T-helper 2 cell treated with Interferon-gamma antibody and Interleukin-4, amounts not matched to agents 5 μg/mL and 100 μg/mL, for 36 hours (primary cell): ENCODE results near the gene PTH2R.
A peak's percentile ranks its signal among the peaks of the same experiment; 100 is the strongest.

Source experiments
- DNase-seq: peaks from one replicate; pipeline ENCODE4 v3.0.0; 2021; ENCODE audit warnings: low spot score
- H3K27ac Mint-ChIP-seq: one replicate; pipeline ENCODE4 v1.8.0; 2021; ENCODE audit warnings: mild to moderate bottlenecking, mixed read lengths
- H3K27me3 Mint-ChIP-seq: one replicate; pipeline ENCODE4 v1.8.0; 2021; ENCODE audit warnings: low read depth, mixed read lengths
- H3K36me3 Mint-ChIP-seq: one replicate; pipeline ENCODE4 v1.8.0; 2021; ENCODE audit warnings: low read depth, mixed read lengths
- H3K4me1 Mint-ChIP-seq: one replicate; pipeline ENCODE4 v1.8.0; 2021; ENCODE audit warnings: low read depth, mixed read lengths
- H3K4me3 Mint-ChIP-seq: one replicate; pipeline ENCODE4 v1.8.0; 2022; ENCODE audit warnings: mild to moderate bottlenecking, moderate library complexity, mixed read lengths
- H3K9me3 Mint-ChIP-seq: one replicate; pipeline ENCODE4 v1.8.0; 2021; ENCODE audit warnings: mixed read lengths

Gene PTH2R

GRCh38 chr2:208406474-208407451 lies at the start of gene PTH2R:
Gene PTH2R, plus strand, starts transcription at chr2:208406792. Its CDS starts 252 bp downstream, at chr2:208407044.
- DNase-seq: no peak
- H3K36me3 Mint-ChIP-seq: no peaks in the 10 kb centered on the region
- H3K4me1 Mint-ChIP-seq: peaks cover 2% of the 10 kb centered on the region
- H3K4me3 Mint-ChIP-seq: peak within 1 kb of the TSS; percentile 27
- H3K27me3 Mint-ChIP-seq: peaks cover 61% of the 10 kb centered on the region
- H3K9me3 Mint-ChIP-seq: no peaks in the 10 kb centered on the region
- H3K27ac Mint-ChIP-seq: no peak within 1 kb of the TSS

- Mint-ChIP-seq H3K4me3 (no peak overlapping the region), H3K36me3 (peaks cover 38% of the 10 kb centered on the region), H3K9me3 (no peaks in the 10 kb centered on the region), H3K4me1 (peaks cover 4% of the 10 kb centered on the region), H3K27me3 (no peaks in the 10 kb centered on the region), H3K27ac (no peak overlapping the region)
- no peak for DNase-seq
These were observed 49.6 kb upstream of the PTH2R start for GRCh38 chr2:208356846-208357574.

- H3K27me3 Mint-ChIP-seq: no peaks in the 10 kb centered on the region
- DNase-seq: no peak
- H3K4me3 Mint-ChIP-seq: no peak overlapping the region
- H3K36me3 Mint-ChIP-seq: peaks cover 21% of the 10 kb centered on the region
- no peak overlapping the region for H3K27ac Mint-ChIP-seq
- peaks cover 15% of the 10 kb centered on the region for H3K4me1 Mint-ChIP-seq
- no peaks in the 10 kb centered on the region for H3K9me3 Mint-ChIP-seq
These were observed 47.6 kb upstream of the PTH2R start for GRCh38 chr2:208358758-208359631.

- Mint-ChIP-seq H3K27ac (no peak overlapping the region), H3K36me3 (peaks cover 19% of the 10 kb centered on the region), H3K9me3 (peaks cover 6% of the 10 kb centered on the region), H3K27me3 (peaks cover 5% of the 10 kb centered on the region), H3K4me1 (peaks cover 20% of the 10 kb centered on the region), H3K4me3 (no peak overlapping the region)
- DNase-seq: no peak
These were observed 47.0 kb upstream of the PTH2R start for GRCh38 chr2:208359632-208359986.

- Mint-ChIP-seq H3K36me3 (peaks cover 19% of the 10 kb centered on the region), H3K27ac (no peak overlapping the region), H3K27me3 (peaks cover 7% of the 10 kb centered on the region), H3K9me3 (peaks cover 13% of the 10 kb centered on the region), H3K4me1 (peaks cover 20% of the 10 kb centered on the region), H3K4me3 (no peak overlapping the region)
- DNase-seq: no peak
These were observed 46.1 kb upstream of the PTH2R start for GRCh38 chr2:208360259-208361076.

- H3K27ac Mint-ChIP-seq: no peak overlapping the region
- DNase-seq: no peak
These were observed 45.5 kb upstream of the PTH2R start for GRCh38 chr2:208361077-208361441.

GRCh38 chr2:208363485-208363884 lies 43.1 kb upstream of the PTH2R start:
- peaks cover 15% of the 10 kb centered on the region for H3K4me1 Mint-ChIP-seq
- peaks cover 16% of the 10 kb centered on the region for H3K27me3 Mint-ChIP-seq
- H3K36me3 Mint-ChIP-seq: peaks cover 15% of the 10 kb centered on the region
- no peak overlapping the region for H3K4me3 Mint-ChIP-seq
- no peak for DNase-seq
- H3K9me3 Mint-ChIP-seq: peaks cover 17% of the 10 kb centered on the region
- H3K27ac Mint-ChIP-seq: no peak overlapping the region

More at GRCh38 chr2:208361077-208361441, 45.5 kb upstream of the PTH2R start:
- peaks cover 7% of the 10 kb centered on the region for H3K27me3 Mint-ChIP-seq
- H3K36me3 Mint-ChIP-seq: peaks cover 18% of the 10 kb centered on the region
- peaks cover 20% of the 10 kb centered on the region for H3K4me1 Mint-ChIP-seq
- H3K4me3 Mint-ChIP-seq: no peak overlapping the region
- peaks cover 14% of the 10 kb centered on the region for H3K9me3 Mint-ChIP-seq

GRCh38 chr2:208366215-208367127 lies 40.1 kb upstream of the PTH2R start:
- H3K9me3 Mint-ChIP-seq: peaks cover 17% of the 10 kb centered on the region
- no peak overlapping the region for H3K27ac Mint-ChIP-seq
- H3K4me3 Mint-ChIP-seq: no peak overlapping the region
- peaks cover 10% of the 10 kb centered on the region for H3K36me3 Mint-ChIP-seq
- DNase-seq: no peak
- H3K27me3 Mint-ChIP-seq: peaks cover 16% of the 10 kb centered on the region
- peaks cover 15% of the 10 kb centered on the region for H3K4me1 Mint-ChIP-seq

- H3K27me3 Mint-ChIP-seq: peaks cover 19% of the 10 kb centered on the region
- H3K36me3 Mint-ChIP-seq: peaks cover 9% of the 10 kb centered on the region
- H3K27ac Mint-ChIP-seq: no peak overlapping the region
- H3K4me3 Mint-ChIP-seq: no peak overlapping the region
- peaks cover 5% of the 10 kb centered on the region for H3K4me1 Mint-ChIP-seq
- peaks cover 17% of the 10 kb centered on the region for H3K9me3 Mint-ChIP-seq
- DNase-seq: no peak
These were observed 37.5 kb upstream of the PTH2R start for GRCh38 chr2:208369091-208369490.

GRCh38 chr2:208370881-208371633 lies 35.5 kb upstream of the PTH2R start:
- no peak for DNase-seq
- Mint-ChIP-seq H3K4me3 (no peak overlapping the region), H3K4me1 (no peaks in the 10 kb centered on the region), H3K36me3 (no peaks in the 10 kb centered on the region), H3K27ac (no peak overlapping the region), H3K27me3 (peaks cover 18% of the 10 kb centered on the region), H3K9me3 (peaks cover 3% of the 10 kb centered on the region)

- peaks cover 17% of the 10 kb centered on the region for H3K27me3 Mint-ChIP-seq
- no peaks in the 10 kb centered on the region for H3K4me1 Mint-ChIP-seq
- H3K36me3 Mint-ChIP-seq: no peaks in the 10 kb centered on the region
- no peak for DNase-seq
- H3K4me3 Mint-ChIP-seq: no peak overlapping the region
- H3K9me3 Mint-ChIP-seq: no peaks in the 10 kb centered on the region
- H3K27ac Mint-ChIP-seq: no peak overlapping the region
These were observed 35.0 kb upstream of the PTH2R start for GRCh38 chr2:208371634-208371935.
